Cardiac muscle cell (in vitro differentiated cells and primary cell): ENCODE results near the gene ZBTB5. TPM values are rescaled to one million over a fixed set of nuclear protein-coding genes. Genes with fewer than 3 reads are reported as not detected.

Source experiments
- DNase-seq, 2 donors: peaks; one replicate each; pipeline versions ENCODE4 v3.0.0 to v3.0.0-alpha.2; 2010 to 2017; ENCODE audit warnings: low read depth in 1 of 2, low spot score in 1 of 2
- H3K27ac ChIP-seq: fragments of 200-600 bp; sonication (generic); 2 replicates; pipeline ENCODE4 v1.5.1; 2016
- H3K27me3 ChIP-seq: fragments of 200-600 bp; sonication (generic); 2 replicates; pipeline ENCODE4 v1.6.0; 2016; ENCODE audit warnings: control low read depth
- H3K36me3 ChIP-seq: fragments of 200-600 bp; sonication (generic); 2 replicates; pipeline ENCODE4 v1.5.1; 2016; ENCODE audit warnings: control low read depth
- H3K4me1 ChIP-seq: fragments of 200-600 bp; sonication (generic); 2 replicates; pipeline ENCODE4 v1.8.1; 2017; ENCODE audit warnings: low read depth, mild to moderate bottlenecking, mixed run types
- H3K4me3 ChIP-seq: fragments of 200-600 bp; sonication (generic); 2 replicates; pipeline ENCODE4 v1.5.1; 2016; ENCODE audit warnings: mild to moderate bottlenecking
- H3K9me3 ChIP-seq: fragments of 200-600 bp; sonication (generic); 2 replicates; pipeline ENCODE4 v1.5.1; 2017; ENCODE audit warnings: low read depth, mild to moderate bottlenecking, control low read depth
- polyA plus RNA-seq: library from polyadenylated mRNA; unstranded; fragments of >200 nt; fragmentation: Nextera tagmentation; extraction: Ambion mirVana; gene quantifications from 2 replicates; pipeline ENCODE4 v1.2.1, GENCODE V29; 2016
- total RNA-seq: library from RNA; depleted of rRNA; stranded (reverse); fragments of >200 nt; gene quantifications from 2 replicates; pipeline ENCODE4 v1.2.3, GENCODE V29; 2016
- TF ChIP-seq, protein P1 (sequence below): IDR thresholded peaks from 2 replicates; pipeline ENCODE4 v1.5.1; 2012; ENCODE audit warnings: low read depth, mild to moderate bottlenecking, low read length

Gene ZBTB5
- total and polyA plus RNA-seq, 2 experiments from 2014 or later, result 6.7 to 24.9 TPM

GRCh38 chr9:37496020-37496419 is 30.8 kb upstream of the ZBTB5 start:
- Histone ChIP-seq H3K27me3 (no peaks in the 10 kb centered on the region), H3K36me3 (peaks cover 28% of the 10 kb centered on the region), H3K27ac (no peak overlapping the region), H3K9me3 (no peaks in the 10 kb centered on the region), H3K4me1 (no peaks in the 10 kb centered on the region), H3K4me3 (no peak overlapping the region)
- DNase-seq, result no peak
- TF ChIP-seq, protein P1, sequence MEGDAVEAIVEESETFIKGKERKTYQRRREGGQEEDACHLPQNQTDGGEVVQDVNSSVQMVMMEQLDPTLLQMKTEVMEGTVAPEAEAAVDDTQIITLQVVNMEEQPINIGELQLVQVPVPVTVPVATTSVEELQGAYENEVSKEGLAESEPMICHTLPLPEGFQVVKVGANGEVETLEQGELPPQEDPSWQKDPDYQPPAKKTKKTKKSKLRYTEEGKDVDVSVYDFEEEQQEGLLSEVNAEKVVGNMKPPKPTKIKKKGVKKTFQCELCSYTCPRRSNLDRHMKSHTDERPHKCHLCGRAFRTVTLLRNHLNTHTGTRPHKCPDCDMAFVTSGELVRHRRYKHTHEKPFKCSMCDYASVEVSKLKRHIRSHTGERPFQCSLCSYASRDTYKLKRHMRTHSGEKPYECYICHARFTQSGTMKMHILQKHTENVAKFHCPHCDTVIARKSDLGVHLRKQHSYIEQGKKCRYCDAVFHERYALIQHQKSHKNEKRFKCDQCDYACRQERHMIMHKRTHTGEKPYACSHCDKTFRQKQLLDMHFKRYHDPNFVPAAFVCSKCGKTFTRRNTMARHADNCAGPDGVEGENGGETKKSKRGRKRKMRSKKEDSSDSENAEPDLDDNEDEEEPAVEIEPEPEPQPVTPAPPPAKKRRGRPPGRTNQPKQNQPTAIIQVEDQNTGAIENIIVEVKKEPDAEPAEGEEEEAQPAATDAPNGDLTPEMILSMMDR, result no peak

- TF ChIP-seq, protein P1, result no peak
- H3K36me3 ChIP-seq, result peaks cover 32% of the 10 kb centered on the region
- H3K27ac ChIP-seq, result no peak overlapping the region
Observed at GRCh38 chr9:37495571-37495970, 30.3 kb upstream of the ZBTB5 start.

DNA sequence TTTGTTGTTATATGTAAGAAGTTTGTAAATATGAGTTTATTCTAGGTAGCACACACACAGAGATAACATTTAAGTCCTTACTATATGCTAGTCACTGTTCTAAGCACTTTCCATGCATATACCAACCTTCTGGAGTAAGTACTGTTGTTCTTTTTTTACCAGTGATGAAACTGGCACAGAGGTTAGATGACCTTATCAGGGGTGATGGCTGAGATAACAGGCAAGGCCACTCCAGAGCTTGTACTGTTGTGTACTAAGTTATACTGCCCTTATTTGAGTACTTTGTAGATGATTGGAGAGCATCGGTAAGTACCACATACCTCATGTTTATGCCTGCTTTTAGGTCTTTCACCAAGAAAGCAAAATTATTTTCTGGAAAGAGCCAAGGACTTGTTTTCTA is 26.7 kb upstream of the ZBTB5 start:
- Histone ChIP-seq H3K4me3 (no peak overlapping the region), H3K27ac (no peak overlapping the region), H3K4me1 (no peaks in the 10 kb centered on the region), H3K9me3 (no peaks in the 10 kb centered on the region), H3K36me3 (peaks cover 34% of the 10 kb centered on the region), H3K27me3 (no peaks in the 10 kb centered on the region)
- TF ChIP-seq, protein P1, result no peak
- DNase-seq, result no peak

More at GRCh38 chr9:37495571-37495970, 30.3 kb upstream of the ZBTB5 start:
- no peak for DNase-seq
- Histone ChIP-seq H3K9me3 (no peaks in the 10 kb centered on the region), H3K4me1 (no peaks in the 10 kb centered on the region), H3K4me3 (no peak overlapping the region), H3K27me3 (no peaks in the 10 kb centered on the region)

GRCh38 chr9:37486616-37487548 is 21.6 kb upstream of the ZBTB5 start:
- TF ChIP-seq, protein P1, result no peak
- Histone ChIP-seq H3K27ac (no peak overlapping the region), H3K27me3 (no peaks in the 10 kb centered on the region), H3K4me3 (peak overlapping the region; percentile 55), H3K4me1 (no peaks in the 10 kb centered on the region), H3K9me3 (no peaks in the 10 kb centered on the region), H3K36me3 (peaks cover 12% of the 10 kb centered on the region)
- peak in 1 of 2 donors; percentile 95 for DNase-seq

DNA sequence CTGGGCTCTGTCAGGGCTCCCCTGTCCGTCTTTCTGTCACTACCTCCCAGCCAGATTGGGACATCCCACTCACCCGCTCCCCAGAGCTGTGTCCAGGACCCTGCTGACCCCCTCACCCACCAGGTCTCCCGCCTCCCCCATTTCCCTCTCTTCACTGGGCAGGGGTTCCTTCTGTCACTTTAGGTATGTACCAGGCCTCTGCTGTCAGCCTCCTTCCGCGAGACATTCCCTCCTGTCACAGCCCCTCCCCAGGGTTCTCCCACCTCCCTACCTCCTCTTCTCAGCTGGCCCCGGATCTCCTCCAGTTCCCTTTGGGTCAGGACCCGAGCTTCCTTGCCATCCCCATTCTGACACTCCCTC is 21.0 kb upstream of the ZBTB5 start:
- no peak for DNase-seq
- H3K9me3 ChIP-seq, result no peaks in the 10 kb centered on the region
- peak overlapping the region; percentile 2 for H3K27ac ChIP-seq
- TF ChIP-seq, protein P1, result no peak
- peak overlapping the region; percentile 55 for H3K4me3 ChIP-seq
- H3K4me1 ChIP-seq, result no peaks in the 10 kb centered on the region
- no peaks in the 10 kb centered on the region for H3K27me3 ChIP-seq
- H3K36me3 ChIP-seq, result peaks cover 11% of the 10 kb centered on the region
